Measurements from ENCODE around the gene SMAGP. TPM values are rescaled to one million over a fixed set of nuclear protein-coding genes. Genes with fewer than 3 reads are reported as not detected.

Gene SMAGP
- total and polyA plus RNA-seq, 2 donors (not counting 3 experiments of a cell fraction or from before 2014, with no cell fraction given), result 21.4 to 26.2 TPM

GRCh38 chr12:51196547-51196946 lies 73.7 kb downstream of the SMAGP start:
- DNase-seq (ENCODE audit: low read depth, low spot score) (no peak), FAIRE-seq (no peak)
- H3K36me3 ChIP-seq (ENCODE audit: control insufficient read depth in 2 of 2, extremely low read depth in 1 of 2, insufficient read depth in 2 of 2, low read length in 2 of 2), result no peaks in the 10 kb centered on the region
- no peak overlapping the region for H3K9ac ChIP-seq (replicated peaks; ENCODE audit: extremely low read depth, insufficient read depth, low read length)
- intact Hi-C loops (cut with micrococcal nuclease) (no loop called here), dilution Hi-C loops (cut with MboI; ENCODE audit: extremely low pct_ligation_motif_present, low sequenced_read_pairs) (no loop called here)
- H3K27ac ChIP-seq (ENCODE audit: insufficient read depth, low read depth, low read length), result no peak overlapping the region
- H3K4me3 ChIP-seq (replicated peaks in 1 of 3; ENCODE audit: insufficient read depth in 1 of 3, low read depth in 1 of 3, low read length in 3 of 3), result no peak overlapping the region
- H3K4me1 ChIP-seq (ENCODE audit: control insufficient read depth, extremely low read depth, insufficient read depth, low read length), result no peaks in the 10 kb centered on the region
- H3K9me1 ChIP-seq (replicated peaks; ENCODE audit: control insufficient read depth, extremely low read depth, insufficient read depth, low read length), result no peaks in the 10 kb centered on the region
- TF ChIP-seq MYC (IDR thresholded peaks at IDR 0.05; ENCODE audit: low read depth, low read length) (no peak), GATA2 (IDR thresholded peaks at IDR 0.05; ENCODE audit: insufficient read depth, insufficient read length, low read depth, low read length) (no peak), JUN (IDR thresholded peaks at IDR 0.05; ENCODE audit: borderline replicate concordance, insufficient read depth, insufficient read length, low read depth) (no peak), POLR2AphosphoS5 (IDR thresholded peaks at IDR 0.05; ENCODE audit: insufficient read depth, low read depth, low read length) (no peak), POLR2A (IDR thresholded peaks at IDR 0.05; ENCODE audit: low read depth, low read length) (no peak), EZH2 (IDR thresholded peaks at IDR 0.05; ENCODE audit: borderline replicate concordance, low read depth, low read length, severe bottlenecking) (no peak)
- TF ChIP-seq, protein P1, sequence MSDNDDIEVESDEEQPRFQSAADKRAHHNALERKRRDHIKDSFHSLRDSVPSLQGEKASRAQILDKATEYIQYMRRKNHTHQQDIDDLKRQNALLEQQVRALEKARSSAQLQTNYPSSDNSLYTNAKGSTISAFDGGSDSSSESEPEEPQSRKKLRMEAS (IDR thresholded peaks at IDR 0.05; ENCODE audit: insufficient read depth, insufficient read length), result no peak
- H3K4me2 ChIP-seq (ENCODE audit: insufficient read depth, low read length), result no peak overlapping the region
- no TSS peak for BruUV-seq (replicated peaks)
- no peaks in the 10 kb centered on the region for H3K9me3 ChIP-seq (replicated peaks; ENCODE audit: control insufficient read depth, insufficient read depth, low read length)
- no peak overlapping the region for H2AFZ ChIP-seq (ENCODE audit: low read depth, low read length)
- POLR2A ChIA-PET, result no interaction called here
- H3K27me3 ChIP-seq (ENCODE audit: control insufficient read depth in 2 of 2, insufficient read depth in 2 of 2, low read length in 2 of 2), result no peaks in the 10 kb centered on the region
- no peaks in the 10 kb centered on the region for H3K79me2 ChIP-seq (ENCODE audit: control insufficient read depth, insufficient read depth, low read length)
- CTCF ChIA-PET, result interaction anchor here (0.8 to 1.3 kb wide), 2 partner anchors 21 to 56 kb away, joined by 3 to 4 read pairs; partner anchors contain the start of gene POU6F1
- H4K20me1 ChIP-seq (replicated peaks; ENCODE audit: control insufficient read depth, extremely low read depth, insufficient read depth, low read length), result no peaks in the 10 kb centered on the region

- Histone ChIP-seq H3K4me1 (ENCODE audit: control insufficient read depth, extremely low read depth, insufficient read depth, low read length) (no peaks in the 10 kb centered on the region), H3K79me2 (ENCODE audit: control insufficient read depth, insufficient read depth, low read length) (no peaks in the 10 kb centered on the region), H3K9me1 (replicated peaks; ENCODE audit: control insufficient read depth, extremely low read depth, insufficient read depth, low read length) (no peaks in the 10 kb centered on the region), H4K20me1 (replicated peaks; ENCODE audit: control insufficient read depth, extremely low read depth, insufficient read depth, low read length) (no peaks in the 10 kb centered on the region), H3K27ac (ENCODE audit: insufficient read depth, low read depth, low read length) (no peak overlapping the region), H3K27me3 (ENCODE audit: control insufficient read depth in 2 of 2, insufficient read depth in 2 of 2, low read length in 2 of 2) (no peaks in the 10 kb centered on the region), H3K4me2 (ENCODE audit: insufficient read depth, low read length) (no peak overlapping the region), H2AFZ (ENCODE audit: low read depth, low read length) (no peak overlapping the region), H3K9ac (replicated peaks; ENCODE audit: extremely low read depth, insufficient read depth, low read length) (no peak overlapping the region), H3K4me3 (replicated peaks in 1 of 3; ENCODE audit: insufficient read depth in 1 of 3, low read depth in 1 of 3, low read length in 3 of 3) (no peak overlapping the region), H3K36me3 (ENCODE audit: control insufficient read depth in 2 of 2, extremely low read depth in 1 of 2, insufficient read depth in 2 of 2, low read length in 2 of 2) (no peaks in the 10 kb centered on the region), H3K9me3 (replicated peaks; ENCODE audit: control insufficient read depth, insufficient read depth, low read length) (no peaks in the 10 kb centered on the region)
- POLR2A ChIA-PET, result no interaction called here
- no TSS peak for BruUV-seq (replicated peaks)
- TF ChIP-seq POLR2AphosphoS5 (IDR thresholded peaks at IDR 0.05; ENCODE audit: insufficient read depth, low read depth, low read length), result no peak
- TF ChIP-seq POLR2A (IDR thresholded peaks at IDR 0.05; ENCODE audit: low read depth, low read length), result no peak
- no peak for TF ChIP-seq EZH2 (IDR thresholded peaks at IDR 0.05; ENCODE audit: borderline replicate concordance, low read depth, low read length, severe bottlenecking)
- no peak for TF ChIP-seq JUN (IDR thresholded peaks at IDR 0.05; ENCODE audit: borderline replicate concordance, insufficient read depth, insufficient read length, low read depth)
- no peak for TF ChIP-seq FOS (IDR thresholded peaks at IDR 0.05; ENCODE audit: borderline replicate concordance, insufficient read depth, low read length)
- TF ChIP-seq MYC (IDR thresholded peaks at IDR 0.05; ENCODE audit: low read depth, low read length), result no peak
- TF ChIP-seq GATA2 (IDR thresholded peaks at IDR 0.05; ENCODE audit: insufficient read depth, insufficient read length, low read depth, low read length), result no peak
- TF ChIP-seq, protein P1 (IDR thresholded peaks at IDR 0.05; ENCODE audit: insufficient read depth, insufficient read length), result no peak
- TF ChIP-seq, protein P2, sequence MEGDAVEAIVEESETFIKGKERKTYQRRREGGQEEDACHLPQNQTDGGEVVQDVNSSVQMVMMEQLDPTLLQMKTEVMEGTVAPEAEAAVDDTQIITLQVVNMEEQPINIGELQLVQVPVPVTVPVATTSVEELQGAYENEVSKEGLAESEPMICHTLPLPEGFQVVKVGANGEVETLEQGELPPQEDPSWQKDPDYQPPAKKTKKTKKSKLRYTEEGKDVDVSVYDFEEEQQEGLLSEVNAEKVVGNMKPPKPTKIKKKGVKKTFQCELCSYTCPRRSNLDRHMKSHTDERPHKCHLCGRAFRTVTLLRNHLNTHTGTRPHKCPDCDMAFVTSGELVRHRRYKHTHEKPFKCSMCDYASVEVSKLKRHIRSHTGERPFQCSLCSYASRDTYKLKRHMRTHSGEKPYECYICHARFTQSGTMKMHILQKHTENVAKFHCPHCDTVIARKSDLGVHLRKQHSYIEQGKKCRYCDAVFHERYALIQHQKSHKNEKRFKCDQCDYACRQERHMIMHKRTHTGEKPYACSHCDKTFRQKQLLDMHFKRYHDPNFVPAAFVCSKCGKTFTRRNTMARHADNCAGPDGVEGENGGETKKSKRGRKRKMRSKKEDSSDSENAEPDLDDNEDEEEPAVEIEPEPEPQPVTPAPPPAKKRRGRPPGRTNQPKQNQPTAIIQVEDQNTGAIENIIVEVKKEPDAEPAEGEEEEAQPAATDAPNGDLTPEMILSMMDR (IDR thresholded peaks at IDR 0.05; ENCODE audit: extremely low read depth in 1 of 2, insufficient read depth in 1 of 2, low read depth in 1 of 2, low read length in 2 of 2), result no peak
- intact Hi-C loops (cut with micrococcal nuclease), result no loop called here
- FAIRE-seq (no peak), DNase-seq (ENCODE audit: low read depth, low spot score) (no peak)
- CTCF ChIA-PET, result interaction anchor here (0.8 to 1.3 kb wide), 2 partner anchors 22 to 57 kb away, joined by 3 to 4 read pairs; partner anchors contain the start of gene POU6F1
- dilution Hi-C loops (cut with MboI; ENCODE audit: extremely low pct_ligation_motif_present, low sequenced_read_pairs), result no loop called here
These were observed 74.4 kb downstream of the SMAGP start for GRCh38 chr12:51195841-51196240.
